ENCODE results near the gene CD320.
"Not testable (repeated sequence)": the region's sequence is repeated elsewhere in the genome, so short reads cannot be mapped to it uniquely, and the experiment has no call there.

Gene CD320

GRCh38 chr19:8310342-8311055 lies 2.3 kb upstream of the CD320 start:
- DNase-seq (ENCODE audit: low read depth in 2 of 2) = no peak

DNA sequence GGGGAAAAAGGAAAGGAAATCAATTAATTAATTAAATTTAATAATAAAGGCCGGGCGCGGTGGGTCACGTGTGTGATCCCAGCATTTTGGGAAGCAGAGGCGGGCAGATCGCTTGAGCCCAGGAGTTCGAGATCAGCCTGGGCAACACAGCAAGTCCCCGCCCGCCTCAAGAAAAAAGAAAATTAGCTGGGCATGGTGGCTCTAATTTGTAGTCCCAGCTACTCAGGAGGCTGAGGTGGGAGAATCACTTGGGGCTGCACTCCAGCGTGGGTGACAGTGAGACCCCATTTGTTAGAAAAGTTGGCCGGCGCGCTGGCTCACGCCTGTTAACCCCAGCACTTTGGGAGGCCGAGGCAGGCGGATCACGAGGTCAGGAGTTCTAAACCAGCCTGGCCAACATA lies 733 bp upstream of the CD320 start:
- DNase-seq (ENCODE audit: low read depth in 2 of 2) = no peak

GRCh38 chr19:8307400-8307964 lies 676 bp downstream of the CD320 start:
- no peak for DNase-seq (ENCODE audit: low read depth in 2 of 2)

DNA sequence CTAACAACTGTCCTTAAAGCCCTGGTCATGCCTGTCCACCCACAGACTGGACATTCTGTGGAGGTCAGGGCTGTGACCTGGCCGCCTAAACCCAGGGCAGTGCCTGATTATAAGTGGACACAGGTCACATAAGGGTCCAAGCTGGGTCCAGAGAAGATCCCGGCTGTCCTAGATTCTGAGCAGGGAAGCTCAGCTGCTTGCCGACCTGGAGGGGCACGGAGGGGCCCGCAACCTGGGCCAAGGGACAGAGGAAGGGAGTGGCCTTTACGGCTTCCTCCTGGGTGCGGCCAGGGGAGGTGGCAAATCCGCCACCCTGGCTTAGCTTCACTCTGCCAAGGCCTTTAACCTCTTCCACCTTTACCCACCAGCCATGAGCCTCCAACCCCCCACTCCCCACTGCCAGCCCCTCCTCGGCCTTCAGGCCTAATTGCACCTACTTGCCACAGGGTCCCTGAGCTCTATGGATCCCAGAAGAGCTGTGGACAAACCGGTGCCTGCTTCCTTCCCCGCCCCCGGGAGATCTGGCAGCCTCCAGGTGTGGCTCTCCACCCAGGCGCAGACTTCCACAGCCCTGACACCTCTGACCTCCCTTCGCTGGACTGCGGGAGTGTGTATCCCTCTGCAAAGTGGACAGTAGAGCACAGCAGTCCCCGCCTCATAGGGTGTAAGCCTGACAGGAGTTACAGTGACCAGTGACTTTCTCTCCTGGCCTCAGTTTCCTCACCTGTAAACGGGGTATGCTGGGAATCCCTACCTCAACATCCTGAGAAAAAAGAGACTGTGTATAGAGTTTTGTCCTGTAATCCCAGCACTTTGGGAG lies 1.7 kb downstream of the CD320 start:
- DNase-seq (ENCODE audit: low read depth in 2 of 2) = no peak

- DNase-seq (ENCODE audit: low read depth in 2 of 2) = no peak
Observed at GRCh38 chr19:8305798-8306197, 2.4 kb downstream of the CD320 start.

GRCh38 chr19:8304841-8305621 lies 3.1 kb downstream of the CD320 start:
- no peak for DNase-seq (ENCODE audit: low read depth in 2 of 2)

- no peak for DNase-seq (ENCODE audit: low read depth in 2 of 2)
Observed at GRCh38 chr19:8302734-8303133, 5.4 kb downstream of the CD320 start.

- DNase-seq (ENCODE audit: low read depth in 2 of 2) = no peak
Observed at GRCh38 chr19:8302357-8302691, 5.8 kb downstream of the CD320 start.

- DNase-seq (ENCODE audit: low read depth in 2 of 2) = not testable (repeated sequence)
Observed at GRCh38 chr19:8291337-8291736, 16.8 kb downstream of the CD320 start.

DNA sequence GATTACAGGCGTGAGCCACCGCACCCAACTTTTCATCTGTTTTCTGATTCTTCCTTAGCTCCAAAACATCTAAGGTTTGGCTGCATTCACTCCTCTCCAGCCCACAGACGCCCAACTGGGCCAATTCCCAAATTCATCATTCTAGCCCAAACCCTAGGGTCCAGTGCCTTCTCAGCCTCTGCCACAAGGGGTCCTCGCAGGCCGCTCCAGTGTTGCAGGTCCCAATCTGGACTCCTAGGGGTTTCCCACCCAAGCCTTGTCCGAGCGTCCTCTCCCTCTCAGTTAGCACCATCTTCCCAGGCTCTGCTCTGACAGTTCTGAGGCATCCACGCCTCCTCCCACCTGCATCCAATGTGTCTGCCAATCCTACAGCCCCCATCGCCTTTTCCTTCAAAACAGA lies 31.6 kb downstream of the CD320 start:
- DNase-seq (ENCODE audit: low read depth in 2 of 2) = not testable (repeated sequence)

- no peak for DNase-seq (ENCODE audit: low read depth in 2 of 2)
Observed at GRCh38 chr19:8269724-8270123, 38.4 kb downstream of the CD320 start.

DNA sequence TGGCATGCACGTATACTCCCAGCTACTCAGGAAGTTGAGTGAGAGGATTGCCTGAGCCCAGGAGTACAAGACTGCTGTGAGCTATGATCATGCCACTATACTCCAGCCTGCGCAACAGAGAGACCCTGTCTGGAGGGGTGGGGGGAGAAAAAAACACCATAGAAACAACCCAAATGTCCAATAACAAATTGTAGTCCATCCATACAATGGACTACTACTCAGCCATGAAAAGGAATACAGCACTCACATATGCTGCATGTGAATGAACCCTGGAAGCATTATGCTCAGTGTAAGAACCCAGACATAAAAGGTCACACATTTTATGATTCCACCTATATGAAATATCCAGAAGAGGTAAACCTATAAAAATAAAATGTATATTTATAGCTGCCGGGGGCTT lies 42.3 kb downstream of the CD320 start:
- no peak for DNase-seq (ENCODE audit: low read depth in 2 of 2)

- DNase-seq (ENCODE audit: low read depth in 2 of 2) = not testable (repeated sequence)
Observed at GRCh38 chr19:8264248-8264647, 43.9 kb downstream of the CD320 start.

- no peak for DNase-seq (ENCODE audit: low read depth in 2 of 2)
Observed at GRCh38 chr19:8262431-8262830, 45.7 kb downstream of the CD320 start.

- DNase-seq (ENCODE audit: low read depth in 2 of 2) = no peak
Observed at GRCh38 chr19:8261881-8262280, 46.3 kb downstream of the CD320 start.

DNA sequence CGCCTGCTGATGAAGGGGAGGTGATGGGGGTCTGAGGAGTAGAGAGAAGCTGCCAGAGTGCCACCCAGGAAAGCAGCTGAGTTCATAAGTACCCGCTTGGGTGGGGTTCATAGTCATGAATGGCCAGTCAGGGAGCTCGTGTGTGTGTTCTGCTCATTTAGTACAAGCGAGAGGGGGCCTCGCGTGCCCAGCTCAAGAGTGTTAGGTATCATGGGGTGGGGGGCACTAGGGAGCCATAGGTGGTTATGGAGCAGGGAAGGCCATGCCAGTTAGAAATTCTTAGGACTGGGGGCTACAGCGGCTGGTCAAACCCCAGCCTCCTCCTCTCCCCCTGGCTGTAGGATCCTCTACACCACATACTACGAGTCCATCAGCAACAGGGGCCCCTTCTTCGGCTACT lies 46.8 kb downstream of the CD320 start:
- no peak for DNase-seq (ENCODE audit: low read depth in 2 of 2)

DNA sequence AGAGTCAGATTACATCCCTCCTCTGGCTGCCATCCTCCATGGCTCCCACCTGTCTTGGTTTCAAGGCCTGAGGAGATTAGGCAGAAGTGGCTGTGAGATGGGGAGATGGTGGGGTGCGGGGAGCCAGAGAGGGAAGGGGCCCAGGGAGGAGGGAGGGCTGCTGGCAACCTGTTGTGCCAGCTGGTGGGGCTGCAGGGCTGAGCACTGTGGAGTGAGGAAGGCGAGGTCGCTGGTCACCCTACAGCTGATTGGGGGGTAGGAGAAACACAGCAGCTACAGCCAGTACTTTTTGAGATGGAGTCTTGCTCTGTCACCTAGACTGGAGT lies 48.3 kb downstream of the CD320 start:
- DNase-seq (ENCODE audit: low read depth in 2 of 2) = no peak

- no peak for DNase-seq (ENCODE audit: low read depth in 2 of 2)
Observed at GRCh38 chr19:8259142-8259921, 48.8 kb downstream of the CD320 start.

DNA sequence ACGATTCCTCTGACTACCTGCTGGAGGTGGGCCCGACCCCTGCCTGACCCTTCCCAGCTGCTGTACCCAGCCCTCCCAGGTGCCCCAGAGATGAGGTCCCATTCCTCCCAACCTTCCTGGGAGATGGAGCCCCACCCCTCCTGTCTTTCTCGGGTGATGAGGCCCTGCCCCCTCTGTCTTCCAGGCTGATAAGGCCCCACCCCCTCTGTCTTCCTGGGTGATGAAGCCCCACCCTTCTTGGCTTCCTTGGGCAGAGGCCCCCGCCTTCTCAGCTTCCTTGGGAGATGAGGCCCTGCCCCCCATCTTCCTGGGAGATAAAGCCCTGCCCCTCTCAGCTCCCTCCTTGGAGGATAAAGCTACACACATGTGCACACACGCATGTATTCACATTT lies 51.1 kb downstream of the CD320 start:
- DNase-seq (ENCODE audit: low read depth in 2 of 2) = no peak

- no peak for DNase-seq (ENCODE audit: low read depth in 2 of 2)
Observed at GRCh38 chr19:8256276-8257051, 51.7 kb downstream of the CD320 start.

Measured in stimulated activated CD8-positive, alpha-beta memory T cell treated with anti-CD3 and anti-CD28 coated beads, Interleukin-15, amount 100 ng/mL, for 48 hours (primary cell).